Panc1 (cell line): ENCODE data around the gene YLPM1. TPM values are rescaled to one million over a fixed set of nuclear protein-coding genes. Genes with fewer than 3 reads are reported as not detected.

Source experiments
- ATAC-seq: fragments of 200-7000 bp; cut with Tn5 transposase; 2 replicates; pipeline ENCODE4 v1.9.1; 2020; ENCODE audit warnings: mild to moderate bottlenecking, moderate library complexity
- BruUV-seq: library from RNA; stranded (reverse); fragments of 400-500 nt; replicated peaks from 2 replicates; lab custom pipeline; 2021; lab: Mats Ljungman, UMichigan
- CTCF ChIA-PET: fragments of 300-600 bp; sonication (Branson Sonifier 250); formaldehyde crosslinking; loops from one replicate; lab custom pipeline; 2022; ENCODE audit warnings: antibody characterized with exemption; lab: Charles Lee
- POLR2A ChIA-PET: fragments of 300-600 bp; sonication (Branson Sonifier 250); formaldehyde crosslinking; loops from one replicate; lab custom pipeline; 2022; ENCODE audit warnings: antibody characterized with exemption; lab: Charles Lee
- DNase-seq: peaks from one replicate; pipeline ENCODE4 v3.0.0-alpha.2; 2010; ENCODE audit warnings: low read depth, low spot score
- H3K27ac ChIP-seq: 2 replicates; pipeline ENCODE4 v1.5.1; 2011; ENCODE audit warnings: mild to moderate bottlenecking, low read length, inconsistent platforms
- H3K27me3 ChIP-seq: fragments of 200-500 bp; sonication (Bioruptor generic); 2 replicates; pipeline ENCODE4 v1.6.0; 2014; ENCODE audit warnings: low read length, inconsistent platforms; ENCODE audit not compliant: control insufficient read depth, insufficient read depth
- H3K36me3 ChIP-seq: fragments of 200-500 bp; sonication (Bioruptor generic); 2 replicates; pipeline ENCODE4 v1.5.1; 2014; ENCODE audit warnings: inconsistent platforms, mild to moderate bottlenecking, low read length, moderate library complexity; ENCODE audit not compliant: control insufficient read depth, insufficient read depth
- H3K4me1 ChIP-seq: 2 replicates; pipeline ENCODE4 v1.5.1; 2011; ENCODE audit warnings: inconsistent platforms, mild to moderate bottlenecking, low read length, moderate library complexity; ENCODE audit not compliant: control insufficient read depth, insufficient read depth
- H3K4me3 ChIP-seq, 2 experiments: 2 replicates each; pipeline ENCODE4 v1.5.1; 2011 to 2012; ENCODE audit warnings: low read depth in 2 of 2, low read length in 2 of 2, mild to moderate bottlenecking in 2 of 2, inconsistent platforms in 1 of 2, moderate library complexity in 1 of 2
- H3K9me3 ChIP-seq: fragments of 200-500 bp; sonication (Bioruptor generic); 2 replicates; pipeline ENCODE4 v1.5.1; 2014; ENCODE audit warnings: low read depth, mild to moderate bottlenecking, inconsistent platforms, low read length, moderate library complexity; ENCODE audit not compliant: control insufficient read depth, insufficient read depth
- POLR2AphosphoS5 ChIP-seq: IDR thresholded peaks from 2 replicates; pipeline ENCODE4 v1.6.1; 2012; ENCODE audit warnings: mild to moderate bottlenecking, low read depth, low read length, moderate library complexity
- REST ChIP-seq, 2 experiments: IDR thresholded peaks; 2 replicates each; pipeline ENCODE4 v1.6.1; 2011 to 2012; ENCODE audit warnings: low read depth in 2 of 2, control low read depth in 1 of 2, low read length in 1 of 2, mild to moderate bottlenecking in 1 of 2, moderate library complexity in 1 of 2; ENCODE audit not compliant: insufficient read depth in 1 of 2
- SIN3A ChIP-seq: IDR thresholded peaks from 2 replicates; pipeline ENCODE4 v1.6.1; 2012; ENCODE audit warnings: low read depth, mild to moderate bottlenecking, low read length, moderate library complexity, borderline replicate concordance; ENCODE audit not compliant: insufficient read depth
- TCF7L2 ChIP-seq: IDR thresholded peaks from 2 replicates; pipeline ENCODE4 v1.6.1; 2011; ENCODE audit warnings: mild to moderate bottlenecking, low read depth, low read length, inconsistent platforms
- in situ Hi-C: cut with HindIII; loops from 2 replicates; pipeline ENCODE4 v1.10.0; 2016; ENCODE audit warnings: low sequenced_read_pairs, low pct_unique_long_range_greater_than_20kb
- intact Hi-C: fragments of 100-400 bp; cut with micrococcal nuclease; formaldehyde crosslinking; loops from one replicate; pipeline ENCODE4 v1.10.0; 2022; ENCODE audit not compliant: unreplicated experiment
- total RNA-seq: library from RNA; stranded (reverse); gene quantifications from one replicate; pipeline ENCODE4 v1.2.1, GENCODE V29; 2021; ENCODE audit not compliant: unreplicated experiment
- TF ChIP-seq, protein P1 (sequence below): fragments of 450-650 bp; IDR thresholded peaks from 2 replicates; pipeline ENCODE4 v1.5.1; 2017; ENCODE audit warnings: mild to moderate bottlenecking

Gene YLPM1
- total RNA-seq, 1 experiment from 2014 or later = 38.9 TPM

DNA sequence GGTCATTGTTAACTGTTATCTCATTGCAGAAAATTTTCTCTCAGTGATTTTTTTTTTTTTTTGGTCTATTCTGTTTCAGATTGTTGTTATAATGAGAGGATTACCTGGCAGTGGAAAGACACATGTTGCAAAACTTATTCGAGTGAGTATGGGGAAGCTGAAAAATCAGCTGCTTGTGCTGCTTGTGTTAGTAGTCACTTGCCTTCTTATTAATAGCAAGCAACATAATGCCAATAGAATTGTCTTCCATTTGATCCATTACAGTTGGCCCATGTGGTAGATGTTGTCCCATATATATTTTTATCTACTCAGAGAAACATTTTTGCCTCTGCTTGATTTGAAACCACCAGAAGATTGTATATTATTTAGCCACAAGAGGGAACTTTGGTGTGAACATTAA, 53.0 kb downstream of the YLPM1 start:
- POLR2A ChIA-PET = no interaction called here
- no peaks in the 10 kb centered on the region for H3K4me1 ChIP-seq
- CTCF ChIA-PET = no interaction called here
- in situ Hi-C loops = no loop called here
- no peaks in the 10 kb centered on the region for H3K9me3 ChIP-seq
- no peak overlapping the region for H3K4me3 ChIP-seq
- BruUV-seq = no TSS peak
- intact Hi-C loops = no loop called here
- peaks cover 38% of the 10 kb centered on the region for H3K36me3 ChIP-seq
- TF ChIP-seq SIN3A (no peak), REST (IDR thresholded peaks at IDR 0.05; ENCODE audit: insufficient read depth in 1 of 2, low read depth in 2 of 2, low read length in 1 of 2) (no peak), TCF7L2 (no peak), POLR2AphosphoS5 (no peak)
- TF ChIP-seq, protein P1, sequence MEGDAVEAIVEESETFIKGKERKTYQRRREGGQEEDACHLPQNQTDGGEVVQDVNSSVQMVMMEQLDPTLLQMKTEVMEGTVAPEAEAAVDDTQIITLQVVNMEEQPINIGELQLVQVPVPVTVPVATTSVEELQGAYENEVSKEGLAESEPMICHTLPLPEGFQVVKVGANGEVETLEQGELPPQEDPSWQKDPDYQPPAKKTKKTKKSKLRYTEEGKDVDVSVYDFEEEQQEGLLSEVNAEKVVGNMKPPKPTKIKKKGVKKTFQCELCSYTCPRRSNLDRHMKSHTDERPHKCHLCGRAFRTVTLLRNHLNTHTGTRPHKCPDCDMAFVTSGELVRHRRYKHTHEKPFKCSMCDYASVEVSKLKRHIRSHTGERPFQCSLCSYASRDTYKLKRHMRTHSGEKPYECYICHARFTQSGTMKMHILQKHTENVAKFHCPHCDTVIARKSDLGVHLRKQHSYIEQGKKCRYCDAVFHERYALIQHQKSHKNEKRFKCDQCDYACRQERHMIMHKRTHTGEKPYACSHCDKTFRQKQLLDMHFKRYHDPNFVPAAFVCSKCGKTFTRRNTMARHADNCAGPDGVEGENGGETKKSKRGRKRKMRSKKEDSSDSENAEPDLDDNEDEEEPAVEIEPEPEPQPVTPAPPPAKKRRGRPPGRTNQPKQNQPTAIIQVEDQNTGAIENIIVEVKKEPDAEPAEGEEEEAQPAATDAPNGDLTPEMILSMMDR = no peak
- H3K27ac ChIP-seq = no peak overlapping the region
- DNase-seq (no peak), ATAC-seq (no peak)
- no peaks in the 10 kb centered on the region for H3K27me3 ChIP-seq

DNA sequence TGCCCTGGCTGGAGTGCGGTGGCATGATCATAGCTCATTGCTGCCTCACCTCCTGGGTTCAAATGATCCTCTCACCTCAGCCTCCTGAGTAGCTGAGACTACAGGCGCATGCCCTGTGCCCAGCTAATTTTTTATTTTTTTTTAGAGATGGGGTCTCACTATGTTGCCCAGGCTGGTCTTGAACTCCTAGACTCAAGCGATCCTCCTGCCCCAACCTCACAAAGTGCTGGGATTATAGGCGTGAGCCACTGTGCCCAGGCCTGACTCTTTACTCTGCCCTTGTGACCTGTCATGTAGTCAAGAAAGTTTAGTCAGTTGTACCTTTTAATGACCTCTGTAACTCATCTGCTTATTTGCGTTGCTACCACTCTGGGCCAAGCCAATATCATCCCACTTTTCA, 57.2 kb downstream of the YLPM1 start:
- ChIA-PET CTCF (no interaction called here), POLR2A (no interaction called here)
- H3K27ac ChIP-seq = no peak overlapping the region
- TF ChIP-seq POLR2AphosphoS5 (no peak), TCF7L2 (no peak), REST (IDR thresholded peaks at IDR 0.05; ENCODE audit: insufficient read depth in 1 of 2, low read depth in 2 of 2, low read length in 1 of 2) (no peak), SIN3A (no peak)
- TF ChIP-seq, protein P1 = no peak
- no peaks in the 10 kb centered on the region for H3K9me3 ChIP-seq
- ATAC-seq (no peak), DNase-seq (no peak)
- BruUV-seq = no TSS peak
- H3K4me3 ChIP-seq = no peak overlapping the region
- H3K27me3 ChIP-seq = no peaks in the 10 kb centered on the region
- no peaks in the 10 kb centered on the region for H3K4me1 ChIP-seq
- intact Hi-C loops (no loop called here), in situ Hi-C loops (no loop called here)
- H3K36me3 ChIP-seq = peaks cover 21% of the 10 kb centered on the region
